ENCODE measurements around the gene KNCN. TPM values are rescaled to one million over a fixed set of nuclear protein-coding genes. Genes with fewer than 3 reads are reported as not detected.

Gene KNCN
- total RNA-seq, 1 donor from 2014 or later: not detected

DNA sequence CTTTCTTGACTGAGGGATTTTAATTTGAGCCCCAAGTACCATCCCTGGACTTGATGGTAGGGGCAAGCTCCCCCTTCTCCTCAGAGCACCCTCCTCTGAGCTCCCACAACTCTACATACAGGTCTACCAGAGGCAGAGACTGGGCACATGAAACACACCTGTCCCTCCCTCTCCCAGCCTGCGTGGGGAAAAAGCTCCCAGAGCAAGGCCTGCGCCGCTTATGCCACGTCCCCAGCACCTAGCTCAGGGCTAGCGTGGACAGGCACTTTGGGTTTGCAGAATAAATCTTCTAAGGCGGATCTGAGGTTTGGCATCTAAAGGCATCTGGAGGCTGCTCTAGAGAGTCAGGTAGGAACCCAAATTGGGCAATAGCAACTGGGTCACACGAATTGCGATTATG is 7.5 kb upstream of the KNCN start:
- DNase-seq (ENCODE audit: low spot score): no peak
- Mint-ChIP-seq H3K27ac (no peak overlapping the region), H3K4me3 (ENCODE audit: low read depth) (no peak overlapping the region), H3K36me3 (ENCODE audit: low read depth) (peaks cover 29% of the 10 kb centered on the region), H3K9me3 (no peaks in the 10 kb centered on the region), H3K27me3 (ENCODE audit: low read depth) (no peaks in the 10 kb centered on the region), H3K4me1 (ENCODE audit: low read depth) (peaks cover 3% of the 10 kb centered on the region)
- intact Hi-C loops (cut with micrococcal nuclease): no loop called here

GRCh38 chr1:46558141-46558963 is 6.9 kb upstream of the KNCN start:
- H3K27ac Mint-ChIP-seq: no peak overlapping the region

GRCh38 chr1:46557403-46557802 is 6.0 kb upstream of the KNCN start:
- intact Hi-C loops (cut with micrococcal nuclease): no loop called here
- Mint-ChIP-seq H3K27ac (no peak overlapping the region), H3K9me3 (no peaks in the 10 kb centered on the region), H3K36me3 (ENCODE audit: low read depth) (peaks cover 18% of the 10 kb centered on the region), H3K4me3 (ENCODE audit: low read depth) (no peak overlapping the region), H3K27me3 (ENCODE audit: low read depth) (no peaks in the 10 kb centered on the region), H3K4me1 (ENCODE audit: low read depth) (peaks cover 3% of the 10 kb centered on the region)
- no peak for DNase-seq (ENCODE audit: low spot score)

More at GRCh38 chr1:46558141-46558963, 6.9 kb upstream of the KNCN start:
- no peaks in the 10 kb centered on the region for H3K9me3 Mint-ChIP-seq
- peaks cover 3% of the 10 kb centered on the region for H3K4me1 Mint-ChIP-seq (ENCODE audit: low read depth)
- peaks cover 27% of the 10 kb centered on the region for H3K36me3 Mint-ChIP-seq (ENCODE audit: low read depth)
- DNase-seq (ENCODE audit: low spot score): no peak
- intact Hi-C loops (cut with micrococcal nuclease): no loop called here
- H3K27me3 Mint-ChIP-seq (ENCODE audit: low read depth): no peaks in the 10 kb centered on the region
- no peak overlapping the region for H3K4me3 Mint-ChIP-seq (ENCODE audit: low read depth)

GRCh38 chr1:46556822-46557221 is 5.4 kb upstream of the KNCN start:
- H3K4me3 Mint-ChIP-seq (ENCODE audit: low read depth): no peak overlapping the region
- no peaks in the 10 kb centered on the region for H3K9me3 Mint-ChIP-seq
- no peak for DNase-seq (ENCODE audit: low spot score)
- H3K27me3 Mint-ChIP-seq (ENCODE audit: low read depth): no peaks in the 10 kb centered on the region
- intact Hi-C loops (cut with micrococcal nuclease): no loop called here
- peaks cover 3% of the 10 kb centered on the region for H3K4me1 Mint-ChIP-seq (ENCODE audit: low read depth)
- H3K27ac Mint-ChIP-seq: no peak overlapping the region
- H3K36me3 Mint-ChIP-seq (ENCODE audit: low read depth): peaks cover 15% of the 10 kb centered on the region

- intact Hi-C loops (cut with micrococcal nuclease): no loop called here
- H3K9me3 Mint-ChIP-seq: no peaks in the 10 kb centered on the region
- no peak overlapping the region for H3K4me3 Mint-ChIP-seq (ENCODE audit: low read depth)
- peaks cover 12% of the 10 kb centered on the region for H3K36me3 Mint-ChIP-seq (ENCODE audit: low read depth)
- no peak for DNase-seq (ENCODE audit: low spot score)
- H3K27me3 Mint-ChIP-seq (ENCODE audit: low read depth): no peaks in the 10 kb centered on the region
- peaks cover 3% of the 10 kb centered on the region for H3K4me1 Mint-ChIP-seq (ENCODE audit: low read depth)
- H3K27ac Mint-ChIP-seq: no peak overlapping the region
Measured at GRCh38 chr1:46555826-46556619, 4.6 kb upstream of the KNCN start.

DNA sequence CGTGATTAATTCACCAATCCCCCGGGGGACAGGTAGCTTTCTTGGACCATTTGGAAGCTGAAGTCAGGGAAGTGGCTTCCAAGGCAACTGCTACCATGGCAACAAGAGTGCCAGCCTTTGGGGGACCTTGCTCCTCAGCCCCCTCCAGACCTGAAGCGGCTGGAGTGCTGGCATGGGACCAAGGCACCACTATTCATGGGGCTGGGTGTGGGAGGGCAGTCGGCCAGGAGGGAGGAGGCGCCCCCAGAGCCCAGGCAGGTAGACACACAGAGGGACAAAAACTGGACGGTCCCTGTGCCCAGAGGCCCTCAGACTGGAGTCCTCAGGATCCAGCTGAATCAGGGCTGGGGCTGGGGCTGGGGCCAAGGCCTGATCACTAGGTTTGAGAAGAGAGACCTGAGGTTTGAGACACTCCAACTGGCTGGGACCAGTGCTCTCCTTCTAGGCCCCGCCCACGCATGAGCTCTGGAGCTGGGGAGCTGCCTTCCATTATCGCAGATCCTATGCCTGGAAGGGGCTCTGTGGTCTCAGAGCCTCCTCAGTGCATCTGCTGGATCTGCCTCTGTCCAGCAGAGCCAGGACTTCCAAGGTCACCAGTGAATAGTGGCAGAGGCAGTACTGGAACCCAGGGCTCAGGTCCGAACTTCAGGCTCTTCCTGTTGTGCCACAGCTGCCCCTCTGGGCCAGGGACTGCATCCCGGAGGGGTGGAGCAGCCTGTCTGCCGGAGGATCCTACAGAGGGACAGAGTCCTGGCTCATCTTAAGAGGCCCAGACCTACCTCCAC is 3.3 kb upstream of the KNCN start:
- intact Hi-C loops (cut with micrococcal nuclease): no loop called here
- Mint-ChIP-seq H3K27ac (no peak overlapping the region), H3K9me3 (no peaks in the 10 kb centered on the region), H3K27me3 (ENCODE audit: low read depth) (no peaks in the 10 kb centered on the region), H3K36me3 (ENCODE audit: low read depth) (peaks cover 10% of the 10 kb centered on the region), H3K4me1 (ENCODE audit: low read depth) (peaks cover 5% of the 10 kb centered on the region), H3K4me3 (ENCODE audit: low read depth) (no peak overlapping the region)
- no peak for DNase-seq (ENCODE audit: low spot score)

DNA sequence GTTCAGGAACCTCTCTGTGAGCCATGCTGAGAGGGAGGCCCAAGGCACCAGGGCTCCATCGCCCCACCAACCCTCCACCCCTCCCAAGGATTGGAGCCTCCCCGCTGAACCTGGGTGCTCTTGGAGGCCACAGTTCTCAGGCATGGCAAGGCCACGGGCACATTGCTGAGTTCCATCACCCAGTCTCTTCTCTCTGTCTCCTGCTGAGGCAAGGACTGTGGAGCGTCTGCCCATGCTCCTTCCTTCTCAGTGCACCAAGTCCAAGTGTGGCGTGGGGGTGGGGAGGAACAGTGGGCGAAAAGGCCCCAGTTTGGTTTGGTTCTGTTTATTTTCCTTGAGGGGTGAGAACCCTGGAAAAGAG is 2.8 kb upstream of the KNCN start:
- no peaks in the 10 kb centered on the region for H3K9me3 Mint-ChIP-seq
- H3K27me3 Mint-ChIP-seq (ENCODE audit: low read depth): no peaks in the 10 kb centered on the region
- intact Hi-C loops (cut with micrococcal nuclease): no loop called here
- peaks cover 7% of the 10 kb centered on the region for H3K36me3 Mint-ChIP-seq (ENCODE audit: low read depth)
- no peak overlapping the region for H3K4me3 Mint-ChIP-seq (ENCODE audit: low read depth)
- no peak for DNase-seq (ENCODE audit: low spot score)
- peaks cover 8% of the 10 kb centered on the region for H3K4me1 Mint-ChIP-seq (ENCODE audit: low read depth)
- H3K27ac Mint-ChIP-seq: no peak overlapping the region

DNA sequence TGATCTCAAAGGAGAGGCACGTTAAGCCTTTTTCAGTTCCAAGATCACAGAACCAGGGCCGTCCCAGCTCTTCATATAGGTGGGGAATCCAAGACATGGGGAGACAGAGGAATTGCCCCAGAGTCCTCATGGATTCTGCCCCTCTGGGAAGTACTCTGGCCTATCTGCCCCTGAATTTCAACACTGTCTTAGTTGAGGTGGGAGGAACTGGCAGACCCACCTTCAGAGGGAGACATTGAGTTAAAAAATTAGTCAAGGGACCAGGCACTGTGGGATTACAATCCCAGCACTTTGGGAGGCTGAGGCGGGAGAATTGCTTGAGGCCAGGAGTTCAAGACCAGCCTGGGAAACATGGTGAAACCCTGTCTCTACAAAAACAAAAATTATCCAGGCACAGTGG is 2.1 kb upstream of the KNCN start:
- no peaks in the 10 kb centered on the region for H3K9me3 Mint-ChIP-seq
- no peaks in the 10 kb centered on the region for H3K27me3 Mint-ChIP-seq (ENCODE audit: low read depth)
- H3K36me3 Mint-ChIP-seq (ENCODE audit: low read depth): peaks cover 7% of the 10 kb centered on the region
- H3K4me3 Mint-ChIP-seq (ENCODE audit: low read depth): no peak overlapping the region
- DNase-seq (ENCODE audit: low spot score): no peak
- H3K27ac Mint-ChIP-seq: no peak overlapping the region
- peaks cover 9% of the 10 kb centered on the region for H3K4me1 Mint-ChIP-seq (ENCODE audit: low read depth)
- intact Hi-C loops (cut with micrococcal nuclease): no loop called here

DNA sequence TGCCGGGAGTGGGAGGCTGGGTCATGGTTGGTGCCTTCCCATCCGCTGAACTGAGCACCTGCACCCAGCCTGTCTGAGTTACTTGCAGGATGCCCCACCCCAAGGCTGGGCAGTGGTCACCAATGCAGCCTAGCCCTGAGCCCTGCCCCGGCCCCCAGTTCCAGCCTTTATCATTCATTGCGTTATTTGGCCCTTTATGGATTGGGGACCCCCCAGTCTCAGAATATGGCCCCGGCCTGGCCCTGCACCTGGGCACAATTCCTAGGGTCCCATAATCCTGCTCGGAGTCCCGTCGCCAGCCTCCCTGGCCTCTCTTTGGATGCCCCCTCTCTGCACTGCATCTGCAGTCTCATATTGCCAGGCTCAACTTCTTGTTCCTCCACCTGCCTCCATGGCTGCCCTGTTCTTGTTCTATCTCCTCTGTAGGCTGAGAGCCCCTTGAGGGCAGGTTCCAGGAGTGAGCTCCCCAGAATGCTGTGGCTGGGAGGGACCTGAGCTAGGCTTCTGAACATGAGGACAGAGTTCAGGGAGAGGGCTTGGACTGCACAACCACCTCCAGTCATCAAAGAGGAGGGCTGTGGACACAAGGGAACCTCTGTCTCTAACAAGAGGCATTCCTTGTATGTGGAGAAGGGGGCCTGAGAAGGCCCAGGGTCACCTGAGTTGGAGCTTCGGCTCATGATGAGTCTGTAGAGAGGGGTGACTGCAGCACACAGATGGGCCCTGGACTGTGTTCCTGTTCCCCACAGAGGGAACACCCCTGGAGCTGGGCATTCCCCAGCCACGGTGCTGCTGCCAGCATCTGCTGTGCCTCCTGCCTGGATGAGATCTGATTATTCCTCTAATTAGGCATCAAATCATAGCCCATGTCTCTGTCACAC is 1.1 kb upstream of the KNCN start:
- peaks cover 3% of the 10 kb centered on the region for H3K36me3 Mint-ChIP-seq (ENCODE audit: low read depth)
- DNase-seq (ENCODE audit: low spot score): no peak
- no peaks in the 10 kb centered on the region for H3K27me3 Mint-ChIP-seq (ENCODE audit: low read depth)
- peaks cover 9% of the 10 kb centered on the region for H3K4me1 Mint-ChIP-seq (ENCODE audit: low read depth)
- no peak overlapping the region for H3K27ac Mint-ChIP-seq
- H3K9me3 Mint-ChIP-seq: no peaks in the 10 kb centered on the region
- intact Hi-C loops (cut with micrococcal nuclease): no loop called here
- H3K4me3 Mint-ChIP-seq (ENCODE audit: low read depth): no peak overlapping the region

GRCh38 chr1:46550751-46551231 is 656 bp downstream of the KNCN start:
- H3K4me3 Mint-ChIP-seq (ENCODE audit: low read depth): no peak overlapping the region
- intact Hi-C loops (cut with micrococcal nuclease): no loop called here
- peaks cover 6% of the 10 kb centered on the region for H3K4me1 Mint-ChIP-seq (ENCODE audit: low read depth)
- H3K9me3 Mint-ChIP-seq: no peaks in the 10 kb centered on the region
- no peaks in the 10 kb centered on the region for H3K36me3 Mint-ChIP-seq (ENCODE audit: low read depth)
- peaks cover 9% of the 10 kb centered on the region for H3K27me3 Mint-ChIP-seq (ENCODE audit: low read depth)
- no peak overlapping the region for H3K27ac Mint-ChIP-seq
- DNase-seq (ENCODE audit: low spot score): no peak

GRCh38 chr1:46549697-46550681 is 1.5 kb downstream of the KNCN start:
- Mint-ChIP-seq H3K36me3 (ENCODE audit: low read depth) (no peaks in the 10 kb centered on the region), H3K4me1 (ENCODE audit: low read depth) (peaks cover 6% of the 10 kb centered on the region), H3K27ac (peak overlapping the region; percentile 2), H3K27me3 (ENCODE audit: low read depth) (peaks cover 17% of the 10 kb centered on the region), H3K9me3 (no peaks in the 10 kb centered on the region), H3K4me3 (ENCODE audit: low read depth) (no peak overlapping the region)
- intact Hi-C loops (cut with micrococcal nuclease): no loop called here
- peak; percentile 41 for DNase-seq (ENCODE audit: low spot score)

All from activated T-helper 2 cell treated with anti-CD3 and anti-CD28 coated beads, Interferon-gamma antibody, Interleukin-2, Interleukin-4, amounts not matched to agents 10 μg/mL and 5 μg/mL and 100 μg/mL, durations not matched to agents 14 hours and 24 hours and 36 hours (primary cell).